Measurements from ENCODE around the gene CACYBP. TPM values are rescaled to one million over a fixed set of nuclear protein-coding genes. Genes with fewer than 3 reads are reported as not detected.
A peak's percentile ranks its signal among the peaks of the same experiment; 100 is the strongest.

CACYBP gene
- total RNA-seq: 342 and 369 TPM in 2 replicates

GRCh38 chr1:174999936-175000696 is at the start of gene CACYBP:
CACYBP (plus strand) TSS chr1:174999947; CDS start chr1:175000181, 234 bp downstream.
- Mint-ChIP-seq H3K9me3 (no peaks in the 10 kb centered on the region), H3K36me3 (ENCODE audit: low read depth) (peaks cover 23% of the 10 kb centered on the region), H3K4me3 (no peak within 1 kb of the TSS), H3K27me3 (ENCODE audit: insufficient read depth) (no peaks in the 10 kb centered on the region), H3K4me1 (ENCODE audit: low read depth) (peaks cover 33% of the 10 kb centered on the region), H3K27ac (peak within 1 kb of the TSS; percentile 88)
- intact Hi-C loops (cut with micrococcal nuclease): loop anchor here (1.0 to 5.0 kb wide), 11 partner anchors 23 to 1578 kb away; partner anchors contain the start of genes MRPS14, PRDX6, RABGAP1L and RC3H1
- DNase-seq (ENCODE audit: low spot score): peak; percentile 40

- DNase-seq (ENCODE audit: low spot score): no peak
- Mint-ChIP-seq H3K27ac (no peak overlapping the region), H3K4me1 (ENCODE audit: low read depth) (peaks cover 34% of the 10 kb centered on the region), H3K36me3 (ENCODE audit: low read depth) (peaks cover 4% of the 10 kb centered on the region), H3K4me3 (no peak overlapping the region), H3K9me3 (no peaks in the 10 kb centered on the region), H3K27me3 (ENCODE audit: insufficient read depth) (no peaks in the 10 kb centered on the region)
- intact Hi-C loops (cut with micrococcal nuclease): no loop called here
These were observed 46.3 kb upstream of the CACYBP start for GRCh38 chr1:174953285-174954072.

- Mint-ChIP-seq H3K36me3 (ENCODE audit: low read depth) (peaks cover 4% of the 10 kb centered on the region), H3K9me3 (no peaks in the 10 kb centered on the region)
- intact Hi-C loops (cut with micrococcal nuclease): no loop called here
These were observed 45.7 kb upstream of the CACYBP start for GRCh38 chr1:174954073-174954460.

GRCh38 chr1:174954671-174955669 is 44.8 kb upstream of the CACYBP start:
- peaks cover 4% of the 10 kb centered on the region for H3K36me3 Mint-ChIP-seq (ENCODE audit: low read depth)
- no peaks in the 10 kb centered on the region for H3K9me3 Mint-ChIP-seq
- intact Hi-C loops (cut with micrococcal nuclease): no loop called here
- H3K27ac Mint-ChIP-seq: no peak overlapping the region
- peaks cover 41% of the 10 kb centered on the region for H3K4me1 Mint-ChIP-seq (ENCODE audit: low read depth)
- H3K4me3 Mint-ChIP-seq: no peak overlapping the region
- H3K27me3 Mint-ChIP-seq (ENCODE audit: insufficient read depth): no peaks in the 10 kb centered on the region
- DNase-seq (ENCODE audit: low spot score): no peak

More at GRCh38 chr1:174954073-174954460, 45.7 kb upstream of the CACYBP start:
- H3K27ac Mint-ChIP-seq: no peak overlapping the region
- no peaks in the 10 kb centered on the region for H3K27me3 Mint-ChIP-seq (ENCODE audit: insufficient read depth)
- no peak for DNase-seq (ENCODE audit: low spot score)
- H3K4me1 Mint-ChIP-seq (ENCODE audit: low read depth): peaks cover 40% of the 10 kb centered on the region
- H3K4me3 Mint-ChIP-seq: no peak overlapping the region

GRCh38 chr1:174956086-174956485 is 43.7 kb upstream of the CACYBP start:
- Mint-ChIP-seq H3K4me1 (ENCODE audit: low read depth) (peaks cover 41% of the 10 kb centered on the region), H3K27ac (no peak overlapping the region), H3K36me3 (ENCODE audit: low read depth) (peaks cover 3% of the 10 kb centered on the region), H3K27me3 (ENCODE audit: insufficient read depth) (no peaks in the 10 kb centered on the region), H3K4me3 (no peak overlapping the region), H3K9me3 (no peaks in the 10 kb centered on the region)
- no peak for DNase-seq (ENCODE audit: low spot score)
- intact Hi-C loops (cut with micrococcal nuclease): no loop called here

GRCh38 chr1:174956976-174957375 is 42.8 kb upstream of the CACYBP start:
- Mint-ChIP-seq H3K9me3 (no peaks in the 10 kb centered on the region), H3K4me1 (ENCODE audit: low read depth) (peaks cover 41% of the 10 kb centered on the region), H3K4me3 (no peak overlapping the region), H3K36me3 (ENCODE audit: low read depth) (peaks cover 3% of the 10 kb centered on the region), H3K27me3 (ENCODE audit: insufficient read depth) (no peaks in the 10 kb centered on the region), H3K27ac (no peak overlapping the region)
- intact Hi-C loops (cut with micrococcal nuclease): no loop called here
- no peak for DNase-seq (ENCODE audit: low spot score)

- Mint-ChIP-seq H3K27me3 (ENCODE audit: insufficient read depth) (no peaks in the 10 kb centered on the region), H3K36me3 (ENCODE audit: low read depth) (peaks cover 3% of the 10 kb centered on the region), H3K4me3 (peak overlapping the region; percentile 19), H3K9me3 (no peaks in the 10 kb centered on the region), H3K27ac (peak overlapping the region; percentile 52), H3K4me1 (ENCODE audit: low read depth) (peaks cover 41% of the 10 kb centered on the region)
- no peak for DNase-seq (ENCODE audit: low spot score)
- intact Hi-C loops (cut with micrococcal nuclease): no loop called here
These were observed 41.9 kb upstream of the CACYBP start for GRCh38 chr1:174957829-174958228.

GRCh38 chr1:174958396-174958795 is 41.4 kb upstream of the CACYBP start:
- Mint-ChIP-seq H3K27ac (peak overlapping the region; percentile 59), H3K27me3 (ENCODE audit: insufficient read depth) (no peaks in the 10 kb centered on the region), H3K36me3 (ENCODE audit: low read depth) (peaks cover 3% of the 10 kb centered on the region), H3K4me3 (peak overlapping the region; percentile 45), H3K4me1 (ENCODE audit: low read depth) (peaks cover 43% of the 10 kb centered on the region), H3K9me3 (no peaks in the 10 kb centered on the region)
- no peak for DNase-seq (ENCODE audit: low spot score)
- intact Hi-C loops (cut with micrococcal nuclease): no loop called here

- Mint-ChIP-seq H3K4me3 (no peak overlapping the region), H3K27me3 (ENCODE audit: insufficient read depth) (no peaks in the 10 kb centered on the region), H3K36me3 (ENCODE audit: low read depth) (peaks cover 3% of the 10 kb centered on the region), H3K27ac (no peak overlapping the region), H3K9me3 (no peaks in the 10 kb centered on the region), H3K4me1 (ENCODE audit: low read depth) (peaks cover 47% of the 10 kb centered on the region)
- intact Hi-C loops (cut with micrococcal nuclease): loop anchor here (10.0 kb wide), 1 partner anchor 1486 kb away; the partner anchor contains the start of gene PRDX6
- no peak for DNase-seq (ENCODE audit: low spot score)
These were observed 39.4 kb upstream of the CACYBP start for GRCh38 chr1:174960362-174960761.

GRCh38 chr1:174963529-174964125 is 36.1 kb upstream of the CACYBP start:
- Mint-ChIP-seq H3K4me3 (no peak overlapping the region), H3K4me1 (ENCODE audit: low read depth) (peaks cover 52% of the 10 kb centered on the region), H3K9me3 (no peaks in the 10 kb centered on the region), H3K27me3 (ENCODE audit: insufficient read depth) (no peaks in the 10 kb centered on the region), H3K27ac (peak overlapping the region; percentile 90), H3K36me3 (ENCODE audit: low read depth) (no peaks in the 10 kb centered on the region)
- no peak for DNase-seq (ENCODE audit: low spot score)
- intact Hi-C loops (cut with micrococcal nuclease): loop anchor here (1.0 to 10.0 kb wide), 8 partner anchors 19 to 1489 kb away; partner anchors contain the start of genes CACYBP and PRDX6

GRCh38 chr1:174964261-174964971 is 35.3 kb upstream of the CACYBP start:
- peak overlapping the region; percentile 90 for H3K27ac Mint-ChIP-seq
- H3K27me3 Mint-ChIP-seq (ENCODE audit: insufficient read depth): no peaks in the 10 kb centered on the region
- H3K9me3 Mint-ChIP-seq: no peaks in the 10 kb centered on the region
- intact Hi-C loops (cut with micrococcal nuclease): loop anchor here (1.0 to 10.0 kb wide), 8 partner anchors 18 to 1490 kb away; partner anchors contain the start of genes CACYBP and PRDX6
- H3K4me3 Mint-ChIP-seq: peak overlapping the region; percentile 78
- H3K4me1 Mint-ChIP-seq (ENCODE audit: low read depth): peaks cover 55% of the 10 kb centered on the region
- peak; percentile 48 for DNase-seq (ENCODE audit: low spot score)
- no peaks in the 10 kb centered on the region for H3K36me3 Mint-ChIP-seq (ENCODE audit: low read depth)

Measured in activated T-helper 1 cell treated with anti-CD3 and anti-CD28 coated beads, Interleukin-12 subunit alpha, Interleukin-12 subunit beta, Interleukin-2, Interleukin-4 antibody, amounts not matched to agents 30 ng/mL and 10 ng/mL and 1 ng/mL, durations not matched to agents 14 hours and 24 hours and 36 hours (primary cell).